Activated effector memory CD4-positive, alpha-beta T cell treated with Interleukin-2 at 50 U/mL for 16 hours (primary cell): Measurements from ENCODE around the gene UCK1.

Experiments used
- DNase-seq: peaks from one replicate; pipeline ENCODE4 v3.0.0-alpha.2; 2020

UCK1 gene

DNA sequence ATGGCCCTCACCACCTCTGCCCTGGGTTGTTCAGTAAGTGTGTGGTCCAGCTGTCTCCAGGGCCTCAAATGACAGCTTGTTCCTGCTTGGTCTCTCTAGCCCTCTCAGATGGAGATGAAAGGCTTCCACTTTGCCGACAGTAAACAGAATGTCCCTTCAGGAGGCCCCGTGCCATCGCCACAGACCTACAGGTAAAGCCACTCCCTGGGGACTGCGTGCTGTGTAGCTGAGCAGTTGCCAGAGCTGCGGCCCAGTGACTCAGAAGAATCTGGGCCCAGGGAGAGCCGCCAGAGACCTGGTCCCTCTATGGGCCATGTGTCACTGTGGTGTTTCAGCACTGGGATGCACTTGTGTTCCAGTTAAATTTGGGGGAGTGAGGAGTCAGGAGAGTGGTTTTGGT is 39.0 kb downstream of the UCK1 start:
- no peak for DNase-seq

DNA sequence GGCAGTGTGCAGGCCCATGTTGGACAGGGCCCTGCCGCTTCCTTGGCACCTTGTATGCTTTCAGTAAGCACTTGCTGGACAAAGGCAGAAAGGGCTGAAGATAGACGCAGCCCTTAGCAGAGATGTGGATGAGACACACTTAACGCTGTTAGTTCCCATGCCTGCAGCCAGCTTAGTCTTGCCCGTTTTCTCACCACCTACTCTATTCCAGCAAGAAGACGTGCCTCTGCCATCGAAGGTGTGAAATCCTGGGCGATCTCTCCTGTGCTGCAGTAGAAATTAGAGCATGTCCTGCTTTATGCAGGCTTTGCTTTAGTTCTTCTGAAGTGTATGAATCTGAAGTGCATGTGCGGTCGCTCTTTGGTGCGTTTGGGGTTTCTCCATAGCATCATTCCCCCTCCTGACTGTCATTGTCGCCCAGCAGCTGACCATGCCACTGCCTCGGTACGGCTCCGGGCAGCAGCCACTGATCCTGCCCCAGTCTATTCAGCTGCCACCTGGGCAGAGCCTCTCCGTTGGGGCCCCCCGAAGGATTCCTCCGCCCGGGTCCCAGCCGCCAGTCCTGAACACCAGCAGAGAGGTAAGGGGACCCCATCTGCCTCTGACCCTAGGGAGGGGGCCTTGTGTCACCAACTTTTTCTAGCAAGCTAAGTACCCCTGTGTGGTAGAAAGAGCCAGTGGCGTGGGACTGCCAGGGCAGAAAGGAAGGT is 39.9 kb downstream of the UCK1 start:
- no peak for DNase-seq

- no peak for DNase-seq
Observed at GRCh38 chr9:131490514-131490913, 40.5 kb downstream of the UCK1 start.

- no peak for DNase-seq
Observed at GRCh38 chr9:131487621-131488031, 43.4 kb downstream of the UCK1 start.

GRCh38 chr9:131487001-131487400 is 44.1 kb downstream of the UCK1 start:
- no peak for DNase-seq

DNA sequence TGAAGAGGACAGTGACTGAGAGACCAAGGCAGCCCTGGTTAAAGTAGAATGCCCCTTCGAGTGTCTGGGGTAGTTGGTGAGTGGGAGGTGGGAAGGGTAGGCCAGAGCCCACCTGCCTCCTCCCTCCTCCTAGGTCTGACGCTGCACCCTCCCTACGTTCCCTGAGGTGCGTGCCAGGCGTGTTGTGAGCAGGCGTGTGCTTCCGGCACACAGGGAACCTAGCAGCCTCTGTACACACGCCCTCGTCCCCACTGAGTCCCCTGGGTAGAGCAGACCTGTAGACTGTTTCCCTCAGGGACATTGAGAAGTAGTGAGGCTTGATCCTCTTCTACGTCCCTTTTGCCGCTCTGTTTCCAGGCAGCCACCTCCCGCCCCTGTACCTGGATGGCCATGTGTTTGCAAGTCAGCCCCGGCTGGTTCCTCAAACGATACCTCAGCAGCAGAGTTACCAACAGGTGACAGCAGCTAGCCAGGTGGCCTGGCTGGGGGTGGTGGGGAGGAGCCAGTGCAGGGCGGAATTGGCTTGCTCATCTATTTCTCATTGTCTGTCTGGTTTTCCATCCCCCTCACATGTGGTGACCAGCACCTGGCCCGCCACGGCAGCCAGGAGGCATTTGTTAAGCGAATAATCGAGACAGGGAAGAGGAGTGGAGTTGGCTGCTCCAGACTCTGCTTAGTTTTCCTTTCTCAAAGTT is 45.2 kb downstream of the UCK1 start:
- DNase-seq = no peak

GRCh38 chr9:131485206-131485605 is 45.9 kb downstream of the UCK1 start:
- no peak for DNase-seq

- no peak for DNase-seq
Observed at GRCh38 chr9:131484560-131485185, 46.4 kb downstream of the UCK1 start.

DNA sequence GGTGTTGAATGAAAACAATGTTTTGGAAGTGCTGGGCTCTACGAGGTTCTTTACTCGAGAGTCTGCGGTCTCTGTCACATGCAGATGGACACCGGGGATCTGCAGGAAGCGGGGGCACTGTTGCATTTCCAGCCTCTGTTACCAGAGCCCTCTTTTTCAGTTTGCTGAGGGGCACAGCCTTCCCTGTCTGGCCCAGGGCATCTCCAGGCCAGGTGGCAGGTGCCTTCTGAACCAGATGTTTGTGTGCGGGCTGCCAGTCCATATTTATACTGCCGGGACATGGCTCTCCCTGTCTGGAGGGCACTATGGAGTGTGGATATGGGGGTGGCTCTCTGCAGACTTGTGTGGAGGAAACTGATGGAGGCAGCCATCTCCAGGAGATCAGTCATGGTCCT is 47.0 kb downstream of the UCK1 start:
- DNase-seq = no peak

DNA sequence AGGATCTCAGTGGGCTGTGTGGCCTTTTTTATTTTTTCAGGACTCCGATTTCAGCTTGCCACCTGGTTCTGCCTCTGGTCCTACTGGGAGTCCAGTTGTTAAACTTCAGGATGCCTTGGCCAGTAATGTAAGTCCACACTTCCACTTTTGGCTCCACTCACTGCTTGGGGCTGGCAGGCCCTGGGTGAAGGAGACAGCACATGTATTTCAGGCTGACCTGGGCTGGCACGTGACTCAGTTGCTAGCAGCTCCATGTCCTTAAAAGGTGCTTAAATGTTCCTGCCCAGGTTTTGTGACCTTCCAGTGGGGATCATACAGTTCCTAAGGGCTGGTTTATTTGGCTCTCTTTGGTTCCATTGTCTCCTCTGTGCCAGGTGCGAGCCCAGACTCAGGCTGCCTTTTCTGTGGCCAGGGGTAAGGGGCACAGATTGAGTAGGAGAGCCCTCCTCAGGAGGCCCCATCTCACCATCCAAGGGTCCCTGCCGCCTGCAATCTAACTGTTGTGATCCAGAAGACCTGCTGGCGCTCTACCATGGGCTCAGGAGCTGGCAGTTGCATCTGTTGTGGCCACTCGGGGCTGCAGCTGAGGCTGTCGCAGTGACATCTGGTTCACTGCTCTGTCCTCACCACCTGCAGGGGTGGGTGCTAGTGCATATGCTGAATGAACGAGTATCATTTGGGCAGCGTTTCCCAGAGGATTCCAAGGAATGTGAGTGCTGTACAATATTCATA is 47.6 kb downstream of the UCK1 start:
- no peak for DNase-seq

- no peak for DNase-seq
Observed at GRCh38 chr9:131482343-131483006, 48.6 kb downstream of the UCK1 start.

DNA sequence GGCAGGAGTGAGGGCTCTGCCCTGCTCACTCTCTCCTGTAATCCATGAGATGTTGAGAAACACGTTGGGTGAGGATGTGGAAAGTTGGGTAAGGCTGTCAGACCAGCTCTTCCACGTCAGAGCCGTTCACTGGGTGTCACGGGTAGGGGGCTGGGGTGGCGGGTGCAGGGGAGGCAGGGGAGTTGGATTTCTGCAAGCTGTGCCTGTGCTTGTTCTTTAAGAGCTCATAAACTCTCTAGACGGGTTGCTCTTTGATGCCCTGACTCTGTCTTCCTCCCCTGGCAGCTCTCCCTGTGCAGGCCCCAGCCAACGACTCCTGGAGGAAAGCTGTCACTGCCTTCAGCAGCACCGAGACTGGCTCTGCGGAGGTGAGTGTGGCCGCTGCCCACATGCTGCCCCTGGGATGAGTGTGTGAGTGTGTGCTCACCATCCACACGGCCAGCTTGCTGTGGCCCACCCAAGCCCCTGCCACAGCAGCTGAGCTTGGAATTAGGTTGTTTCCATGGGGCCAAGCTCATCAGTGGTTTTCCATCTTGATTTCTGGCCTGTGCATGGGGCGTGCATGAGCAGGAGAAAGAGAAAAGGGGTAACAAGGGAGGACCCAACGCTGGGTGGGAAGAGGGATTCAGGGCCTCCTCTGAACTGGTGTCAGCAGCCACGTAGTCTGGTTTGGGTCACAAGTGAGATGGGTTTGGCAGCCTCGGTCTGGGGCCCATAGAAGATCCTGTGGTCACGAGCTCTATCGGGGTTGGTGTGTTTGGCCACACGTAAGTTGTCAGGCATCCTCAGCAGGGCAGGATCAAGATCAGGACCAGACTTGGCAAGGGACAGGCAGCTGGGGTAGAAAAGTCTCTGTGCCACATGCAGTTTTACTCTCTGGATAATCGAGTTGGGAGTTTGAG is 49.4 kb downstream of the UCK1 start:
- DNase-seq = no peak

GRCh38 chr9:131480258-131480657 is 50.8 kb downstream of the UCK1 start:
- no peak for DNase-seq

DNA sequence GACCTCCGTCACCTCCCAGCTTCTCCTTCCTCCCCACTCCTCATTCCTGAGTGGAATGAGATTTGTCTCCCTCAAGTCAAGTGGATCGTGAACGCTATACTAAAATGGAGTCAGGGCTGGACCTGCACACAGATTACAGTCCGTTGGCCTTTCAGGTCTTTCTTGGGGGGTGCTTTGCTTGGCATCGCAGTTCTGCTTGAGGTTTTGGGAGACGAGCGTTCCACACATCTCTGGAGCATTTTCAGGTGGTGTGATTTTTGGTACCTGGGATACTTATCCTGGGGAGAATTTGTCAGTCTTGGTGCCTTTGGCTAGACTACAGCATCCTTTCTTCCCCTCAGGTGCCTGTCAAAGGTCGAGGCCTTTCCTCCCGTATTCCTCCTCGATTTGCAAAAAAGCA is 52.2 kb downstream of the UCK1 start:
- no peak for DNase-seq

GRCh38 chr9:131478421-131478868 is 52.6 kb downstream of the UCK1 start:
- peak; percentile 32 for DNase-seq

DNA sequence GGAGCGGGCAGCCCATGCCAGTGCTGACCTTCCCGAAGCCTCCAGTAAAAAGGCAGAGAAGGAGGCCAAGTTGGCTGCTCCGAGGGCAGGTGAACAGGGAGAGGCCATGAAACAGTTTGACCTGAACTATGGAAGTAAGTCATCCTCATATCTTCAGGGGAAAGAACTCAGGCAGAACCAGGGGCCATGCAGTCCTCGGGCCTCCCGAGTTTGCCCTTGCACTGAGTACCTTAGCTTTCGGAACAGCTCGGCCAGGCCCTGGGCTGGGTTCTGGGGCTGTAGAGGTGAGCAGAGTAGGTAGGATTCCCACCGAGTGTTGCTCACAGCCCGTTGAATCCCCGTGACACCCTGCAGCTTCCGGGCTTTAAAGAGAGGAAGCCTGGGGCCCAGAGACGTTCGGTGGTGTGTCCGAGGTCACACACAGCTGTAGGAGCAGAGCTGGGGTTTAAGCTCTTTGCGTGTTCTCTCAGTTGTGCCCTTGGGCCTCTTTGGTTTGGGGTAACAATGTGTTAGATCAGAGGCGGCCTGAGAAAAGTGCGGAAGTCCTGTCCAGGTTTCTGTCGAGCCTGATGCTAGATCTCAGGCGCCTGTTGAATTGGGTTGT is 53.1 kb downstream of the UCK1 start:
- no peak for DNase-seq

DNA sequence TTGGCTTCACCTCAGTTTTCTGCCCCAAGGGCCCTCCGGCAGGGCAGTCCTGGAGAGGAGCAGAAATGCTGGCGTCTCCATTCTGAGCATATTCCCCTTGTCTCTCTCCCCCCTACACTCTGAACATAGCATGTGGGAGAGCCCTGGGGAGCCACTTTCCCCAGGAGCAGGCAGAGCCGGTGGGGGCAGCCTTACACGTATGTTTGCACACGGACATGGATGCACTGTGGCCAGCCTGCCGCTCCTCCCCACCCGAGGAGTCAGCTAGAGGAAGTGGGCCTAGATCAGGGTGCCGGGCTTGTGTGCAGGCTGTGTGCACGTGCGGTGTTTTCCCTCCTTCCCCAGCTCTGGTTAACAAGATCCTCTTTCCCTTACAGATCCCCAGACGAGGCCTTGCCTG is 53.7 kb downstream of the UCK1 start:
- DNase-seq = no peak

GRCh38 chr9:131476777-131477345 is 54.2 kb downstream of the UCK1 start:
- no peak for DNase-seq

DNA sequence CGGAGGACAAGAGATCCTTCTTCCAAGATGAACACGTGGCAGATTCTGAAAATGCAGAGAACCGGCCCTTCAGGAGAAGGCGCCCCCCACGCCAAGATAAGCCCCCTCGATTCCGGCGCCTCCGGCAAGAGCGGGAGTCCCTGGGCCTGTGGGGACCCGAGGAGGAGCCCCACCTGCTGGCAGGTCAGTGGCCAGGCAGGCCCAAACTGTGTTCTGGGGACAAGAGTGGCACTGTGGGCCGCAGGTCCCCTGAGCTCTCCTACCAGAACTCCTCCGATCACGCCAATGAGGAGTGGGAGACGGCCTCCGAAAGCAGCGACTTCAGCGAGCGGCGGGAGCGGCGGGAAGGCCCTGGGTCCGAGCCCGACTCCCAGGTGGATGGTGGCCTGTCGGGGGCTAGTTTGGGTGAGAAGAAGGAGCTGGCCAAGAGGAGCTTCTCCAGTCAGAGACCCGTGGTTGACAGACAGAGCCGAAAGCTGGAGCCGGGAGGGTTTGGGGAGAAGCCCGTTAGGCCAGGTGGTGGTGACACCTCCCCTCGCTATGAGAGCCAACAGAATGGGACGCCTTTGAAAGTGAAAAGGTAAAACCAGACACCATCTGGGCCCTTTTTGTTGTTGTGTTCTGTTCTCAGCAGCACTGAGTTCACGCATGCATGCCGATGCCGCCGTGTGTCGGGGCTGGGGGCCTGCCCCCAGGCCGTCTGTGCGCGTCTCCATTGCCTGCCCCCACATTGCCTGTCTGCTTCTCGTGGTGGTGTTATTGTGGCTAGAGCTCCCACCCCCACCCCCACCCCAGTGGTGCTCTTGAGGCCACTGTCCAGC is 54.9 kb downstream of the UCK1 start:
- no peak for DNase-seq
